ENCODE results near the gene ARNT2.

The ARNT2 gene

DNA sequence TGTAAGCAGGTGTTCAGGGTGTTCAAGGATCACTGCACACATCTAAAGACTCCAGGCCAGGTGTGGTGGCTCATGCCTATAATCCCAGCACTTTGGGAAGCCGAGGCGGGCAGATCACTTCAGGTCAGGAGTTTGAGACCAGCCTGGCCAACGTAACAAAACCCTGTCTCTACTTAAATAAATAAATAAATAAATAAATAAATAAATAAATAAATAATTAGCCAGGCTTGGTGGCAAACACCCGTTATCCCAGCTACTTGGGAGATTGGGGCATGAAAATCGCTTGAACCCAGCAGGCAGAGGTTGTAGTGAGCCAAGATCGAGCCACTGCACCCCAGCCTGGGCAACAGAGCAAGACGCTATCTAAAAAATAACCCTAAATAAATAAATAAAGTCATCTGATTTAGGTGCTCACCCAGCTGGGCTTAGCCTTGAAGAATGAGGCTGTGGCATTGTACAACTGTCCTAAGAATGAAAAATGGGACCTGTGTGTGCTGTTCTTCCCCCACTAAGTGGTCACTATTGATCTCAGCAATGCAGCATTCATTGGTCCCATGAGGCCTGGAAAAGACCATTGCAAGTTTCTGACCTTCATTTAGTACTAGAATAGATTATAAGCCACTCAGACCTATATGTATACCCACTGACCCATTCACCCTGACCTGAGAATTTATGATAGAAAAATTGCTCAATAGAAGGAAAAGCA is 208.1 kb downstream of the ARNT2 start:
- no peak overlapping the region for H3K4me3 ChIP-seq (ENCODE audit: low read depth, low read length)

DNA sequence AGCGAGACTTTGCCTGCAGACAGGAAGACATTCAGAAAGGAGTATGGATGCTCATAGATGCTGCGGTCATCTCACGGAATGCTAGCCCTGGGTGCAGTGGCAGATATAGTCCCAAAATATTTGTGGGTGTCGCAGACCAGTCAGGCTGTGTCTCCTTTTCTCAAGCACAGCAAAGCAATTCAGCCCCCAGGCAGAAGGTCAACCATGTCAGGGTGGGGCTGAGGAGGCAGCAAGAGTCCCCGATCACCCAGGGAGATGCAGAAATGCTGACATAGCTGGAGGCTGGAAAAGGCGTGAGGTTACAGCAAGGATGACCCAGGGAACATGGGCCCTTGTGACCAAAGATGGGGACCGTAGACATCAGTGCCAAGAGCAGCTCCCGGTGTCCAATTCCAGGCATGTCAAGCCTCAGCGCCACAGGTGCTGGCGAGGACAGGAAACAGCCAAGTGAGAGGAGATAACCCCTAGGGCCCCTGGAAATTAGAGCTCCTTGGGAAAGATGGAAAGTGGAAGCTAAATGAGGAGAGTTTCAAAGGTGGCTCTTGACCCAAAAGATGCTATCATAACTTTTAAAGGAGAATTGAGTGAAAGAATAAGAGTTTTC is 209.7 kb downstream of the ARNT2 start:
- H3K4me3 ChIP-seq (ENCODE audit: low read depth, low read length) = no peak overlapping the region

DNA sequence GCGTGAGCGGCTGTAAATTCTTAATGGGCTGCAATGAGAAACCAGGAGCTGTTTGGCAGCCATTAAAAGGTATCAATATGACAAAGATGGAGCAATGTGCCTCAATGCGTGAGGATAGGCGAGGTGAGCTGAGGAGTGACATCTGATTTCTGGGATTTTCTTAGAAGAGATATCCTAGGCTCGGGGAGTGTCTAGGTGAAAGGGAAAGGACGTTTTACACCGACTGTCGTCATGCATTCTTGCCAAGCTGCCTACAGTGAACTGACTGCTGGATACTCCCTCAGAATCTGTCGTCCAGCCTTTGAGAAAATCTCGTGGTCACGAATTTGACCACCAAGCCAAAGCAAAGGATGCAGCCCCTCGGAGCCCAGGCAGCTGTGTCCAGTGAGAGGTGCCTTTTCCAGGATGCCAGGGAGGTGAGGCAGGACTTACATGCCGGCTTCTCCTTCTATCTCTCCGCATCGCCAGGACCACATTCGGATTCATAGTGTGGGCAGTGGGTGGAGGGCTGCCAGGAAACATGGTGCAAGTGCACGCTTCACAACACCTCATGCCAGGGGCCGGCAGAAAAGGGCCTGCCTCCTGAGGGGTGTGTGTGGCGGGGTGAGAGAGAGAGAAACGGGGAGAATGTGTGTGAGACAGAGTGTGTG is 210.7 kb downstream of the ARNT2 start:
- H3K4me3 ChIP-seq (ENCODE audit: low read depth, low read length) = no peak overlapping the region

DNA sequence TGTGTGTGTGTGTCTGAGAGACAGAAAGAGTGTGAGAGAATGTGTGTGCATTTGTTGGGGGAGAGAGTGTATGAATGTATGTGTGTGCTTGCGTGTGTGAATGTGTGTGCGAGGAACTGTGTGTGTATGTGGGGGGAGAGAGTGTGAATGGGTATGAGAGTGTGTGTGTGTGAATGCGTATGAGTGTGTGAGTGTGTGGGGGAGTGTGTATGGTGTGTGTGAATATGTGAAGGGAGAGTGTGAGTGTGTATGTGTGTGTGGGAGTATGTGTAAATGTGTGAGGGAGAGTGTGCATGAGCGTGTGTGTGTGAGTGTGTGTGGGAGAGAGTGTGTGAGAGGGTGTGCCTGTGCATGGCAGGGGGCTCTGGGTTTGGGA is 211.2 kb downstream of the ARNT2 start:
- no peak overlapping the region for H3K4me3 ChIP-seq (ENCODE audit: low read depth, low read length)

- H3K4me3 ChIP-seq (ENCODE audit: low read depth, low read length) = no peak overlapping the region
These were observed 211.7 kb downstream of the ARNT2 start for GRCh38 chr15:80615783-80616391.

- no peak overlapping the region for H3K4me3 ChIP-seq (ENCODE audit: low read depth, low read length)
These were observed 214.7 kb downstream of the ARNT2 start for GRCh38 chr15:80618685-80619400.

GRCh38 chr15:80619680-80620079 is 215.5 kb downstream of the ARNT2 start:
- no peak overlapping the region for H3K4me3 ChIP-seq (ENCODE audit: low read depth, low read length)

- H3K4me3 ChIP-seq (ENCODE audit: low read depth, low read length) = no peak overlapping the region
These were observed 216.0 kb downstream of the ARNT2 start for GRCh38 chr15:80620141-80620540.

DNA sequence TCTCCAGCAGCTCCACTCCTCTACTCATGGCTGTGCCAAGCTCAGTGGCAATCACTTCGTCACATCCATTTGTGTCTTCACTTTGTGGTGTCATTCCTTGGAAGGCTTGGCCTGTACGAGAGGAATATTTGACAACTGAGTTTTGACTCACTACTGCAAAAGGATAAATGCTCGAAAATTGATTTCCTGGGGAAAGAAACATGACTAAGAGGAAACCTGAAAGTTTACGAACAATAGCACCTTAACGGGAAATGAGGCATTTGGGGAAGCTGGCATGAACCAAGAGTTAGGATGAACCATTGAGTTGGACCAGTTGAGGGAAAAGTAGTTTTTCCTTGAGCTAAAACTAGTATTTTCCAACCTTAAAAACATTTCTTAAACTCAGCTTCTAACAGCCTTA is 216.7 kb downstream of the ARNT2 start:
- no peak overlapping the region for H3K4me3 ChIP-seq (ENCODE audit: low read depth, low read length)

- no peak overlapping the region for H3K4me3 ChIP-seq (ENCODE audit: low read depth, low read length)
These were observed 222.5 kb downstream of the ARNT2 start for GRCh38 chr15:80626643-80627120.

GRCh38 chr15:80629355-80629754 is 225.2 kb downstream of the ARNT2 start:
- H3K4me3 ChIP-seq (ENCODE audit: low read depth, low read length) = no peak overlapping the region

- H3K4me3 ChIP-seq (ENCODE audit: low read depth, low read length) = no peak overlapping the region
These were observed 226.8 kb downstream of the ARNT2 start for GRCh38 chr15:80630981-80631380.

GRCh38 chr15:80633221-80633620 is 229.0 kb downstream of the ARNT2 start:
- H3K4me3 ChIP-seq (ENCODE audit: low read depth, low read length) = no peak overlapping the region

GRCh38 chr15:80635953-80636352 is 231.8 kb downstream of the ARNT2 start:
- H3K4me3 ChIP-seq (ENCODE audit: low read depth, low read length) = no peak overlapping the region

DNA sequence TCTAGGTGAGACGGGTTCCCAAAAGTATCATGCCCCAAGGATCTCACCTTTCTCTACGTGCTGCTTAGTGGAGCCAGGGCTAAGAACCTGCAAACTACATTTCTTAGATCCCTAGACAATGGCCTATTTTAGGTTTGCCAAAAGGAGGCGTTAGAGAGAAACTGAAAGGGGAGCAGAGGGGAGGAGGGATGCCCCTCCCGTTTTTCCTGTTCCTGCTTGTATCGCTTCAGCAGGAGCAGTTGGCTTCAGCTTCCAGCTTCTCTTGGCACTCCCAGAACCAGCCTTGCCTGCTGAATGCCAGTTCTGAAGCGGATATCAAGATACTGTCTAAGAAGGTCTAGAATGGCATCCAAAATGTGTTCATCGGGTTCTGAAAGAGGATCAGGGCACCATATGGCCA is 232.5 kb downstream of the ARNT2 start:
- no peak overlapping the region for H3K4me3 ChIP-seq (ENCODE audit: low read depth, low read length)

DNA sequence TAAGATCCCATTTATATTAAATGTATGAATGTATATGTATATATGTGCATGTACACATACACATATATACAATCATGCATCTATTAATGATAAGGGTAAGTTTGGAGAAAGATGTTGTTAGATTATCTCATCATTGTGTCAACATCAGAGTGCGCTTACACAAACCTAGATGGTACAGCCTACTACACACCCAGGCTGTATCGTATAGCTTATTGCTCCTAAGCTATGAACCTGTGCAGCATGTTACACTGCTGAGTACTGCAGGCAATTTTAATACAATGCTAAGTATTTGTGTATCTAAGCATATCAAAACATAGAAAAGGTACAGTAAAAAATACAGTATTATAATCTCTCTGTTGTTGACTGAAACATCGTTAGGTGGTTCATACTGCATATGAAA is 233.6 kb downstream of the ARNT2 start:
- no peak overlapping the region for H3K4me3 ChIP-seq (ENCODE audit: low read depth, low read length)

- no peak overlapping the region for H3K4me3 ChIP-seq (ENCODE audit: low read depth, low read length)
These were observed 234.5 kb downstream of the ARNT2 start for GRCh38 chr15:80638553-80639167.

DNA sequence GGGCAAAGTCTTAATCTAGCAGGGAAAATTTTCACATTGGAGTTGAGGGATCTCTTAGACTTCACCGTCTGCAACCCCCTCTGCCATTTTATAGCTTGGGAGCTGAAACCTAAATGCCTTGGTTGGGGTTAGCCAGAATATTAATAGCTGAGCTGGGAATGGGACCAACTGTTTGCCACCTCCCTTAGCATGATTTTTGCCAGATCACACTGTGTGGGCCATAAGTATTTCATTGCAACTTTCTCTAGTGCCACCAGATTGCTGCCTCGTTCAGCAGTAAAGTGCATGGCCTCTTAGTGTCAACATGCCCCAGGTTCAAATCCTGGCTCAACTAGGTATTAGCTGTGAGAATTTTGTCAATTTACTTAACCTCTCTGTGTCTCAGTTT is 235.0 kb downstream of the ARNT2 start:
- no peak overlapping the region for H3K4me3 ChIP-seq (ENCODE audit: low read depth, low read length)

DNA sequence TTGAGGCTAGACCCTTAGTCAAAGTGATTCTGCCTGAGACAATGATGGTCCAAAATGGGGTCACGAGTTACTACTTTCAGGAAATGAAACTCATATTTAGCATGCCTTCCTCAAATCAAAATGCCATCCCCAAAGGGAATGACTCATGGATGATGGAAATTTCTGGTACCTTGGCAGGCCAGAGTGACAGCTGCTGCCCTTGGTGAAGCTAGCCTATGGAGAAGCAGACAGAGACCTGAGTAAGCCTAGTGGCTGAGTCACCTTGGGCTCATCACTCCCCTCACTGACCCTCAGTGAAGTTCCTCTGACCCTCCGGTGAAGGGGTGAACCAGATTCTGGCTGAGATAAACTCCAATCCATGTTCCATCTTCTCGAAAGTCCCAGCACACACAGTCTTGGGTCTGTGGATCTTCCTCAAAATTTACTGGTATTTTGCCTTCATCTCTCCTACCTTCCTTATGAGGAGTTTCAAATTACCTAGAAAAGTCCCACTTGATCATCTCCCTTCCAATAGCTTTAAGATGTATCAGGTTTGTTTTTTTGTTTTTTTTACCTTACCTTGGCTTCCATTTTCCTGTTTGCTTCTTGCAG is 236.4 kb downstream of the ARNT2 start:
- H3K4me3 ChIP-seq (ENCODE audit: low read depth, low read length) = no peak overlapping the region

DNA sequence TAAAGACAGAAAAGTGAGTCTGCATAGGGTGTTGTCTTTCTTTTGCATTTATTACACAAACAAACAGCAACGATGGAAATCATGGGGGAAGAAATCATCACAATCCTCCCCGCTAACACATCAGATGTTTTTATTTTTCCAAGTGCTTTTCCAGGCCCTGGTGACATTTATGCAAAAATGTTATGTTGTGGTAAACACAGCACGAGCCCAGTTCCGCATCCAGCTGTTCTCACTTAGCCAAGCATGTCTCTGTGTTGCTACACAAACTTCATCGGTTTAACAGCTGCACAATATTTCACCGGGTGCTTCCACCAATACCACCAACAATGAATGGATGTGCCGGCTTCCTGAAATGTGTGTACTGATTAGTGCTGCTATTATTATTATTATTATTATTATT is 237.2 kb downstream of the ARNT2 start:
- H3K4me3 ChIP-seq (ENCODE audit: low read depth, low read length) = no peak overlapping the region
